GM23338 (cell line): ENCODE results near the gene IL26. TPM values are rescaled to one million over a fixed set of nuclear protein-coding genes. Genes with fewer than 3 reads are reported as not detected.

Source experiments
- ATAC-seq: fragments of 200-7000 bp; cut with Tn5 transposase; 3 replicates; pipeline ENCODE4 v1.9.1; 2020
- DNase-seq: peaks from one replicate; pipeline ENCODE4 v3.0.0-alpha.2; 2015; ENCODE audit warnings: low spot score
- H2AFZ ChIP-seq: fragments of 200-600 bp; sonication (generic); 2 replicates; pipeline ENCODE4 v1.8.0; 2016; ENCODE audit warnings: antibody characterized with exemption, mild to moderate bottlenecking, moderate library complexity
- H3F3A ChIP-seq: fragments of 200-600 bp; sonication (generic); replicated peaks from 2 replicates; pipeline ENCODE4 v1.8.0; 2017; ENCODE audit warnings: antibody characterized with exemption, mixed run types, low read depth
- H3K27ac ChIP-seq: fragments of 200-600 bp; sonication (generic); 2 replicates; pipeline ENCODE4 v1.6.1; 2016; ENCODE audit warnings: low read depth
- H3K27me3 ChIP-seq: fragments of 200-600 bp; sonication (generic); 2 replicates; pipeline ENCODE4 v1.8.0; 2016; ENCODE audit warnings: mild to moderate bottlenecking, mixed run types, moderate library complexity; ENCODE audit not compliant: insufficient read depth
- H3K36me3 ChIP-seq: fragments of 200-600 bp; sonication (generic); 2 replicates; pipeline ENCODE4 v1.8.0; 2016; ENCODE audit warnings: mild to moderate bottlenecking; ENCODE audit not compliant: insufficient read depth
- H3K4me1 ChIP-seq: fragments of 200-600 bp; sonication (generic); 2 replicates; pipeline ENCODE4 v1.8.0; 2016; ENCODE audit warnings: mild to moderate bottlenecking, moderate library complexity; ENCODE audit not compliant: insufficient read depth
- H3K4me2 ChIP-seq: fragments of 200-600 bp; sonication (generic); 2 replicates; pipeline ENCODE4 v1.7.1; 2017; ENCODE audit warnings: mixed run types
- H3K4me3 ChIP-seq: fragments of 200-600 bp; sonication (generic); 2 replicates; pipeline ENCODE4 v1.6.1; 2016; ENCODE audit warnings: mixed run types
- H3K79me2 ChIP-seq: fragments of 200-600 bp; sonication (generic); replicated peaks from 2 replicates; pipeline ENCODE4 v1.8.0; 2017; ENCODE audit warnings: mild to moderate bottlenecking; ENCODE audit not compliant: insufficient read depth
- H3K9me2 ChIP-seq: fragments of 200-600 bp; sonication (generic); 2 replicates; pipeline ENCODE4 v1.8.0; 2017; ENCODE audit not compliant: insufficient read depth
- H4K20me1 ChIP-seq: fragments of 200-600 bp; sonication (generic); replicated peaks from 2 replicates; pipeline ENCODE4 v1.8.0; 2017; ENCODE audit warnings: mild to moderate bottlenecking; ENCODE audit not compliant: insufficient read depth
- H3K27ac Mint-ChIP-seq: 2 replicates; pipeline ENCODE4 v1.8.0; 2020; ENCODE audit warnings: inconsistent platforms, mild to moderate bottlenecking, moderate library complexity, mixed read lengths
- H3K27me3 Mint-ChIP-seq: 3 replicates; pipeline ENCODE4 v1.8.0; 2022; ENCODE audit warnings: low read depth, mild to moderate bottlenecking, moderate library complexity, mixed read lengths, inconsistent platforms; ENCODE audit not compliant: insufficient read depth, poor library complexity
- H3K36me3 Mint-ChIP-seq: 3 replicates; pipeline ENCODE4 v1.8.0; 2021; ENCODE audit warnings: low read depth, mild to moderate bottlenecking, inconsistent platforms, moderate library complexity, mixed read lengths
- H3K4me1 Mint-ChIP-seq: 3 replicates; pipeline ENCODE4 v1.8.0; 2020; ENCODE audit warnings: mild to moderate bottlenecking, inconsistent platforms, mixed read lengths
- H3K4me3 Mint-ChIP-seq: 3 replicates; pipeline ENCODE4 v1.8.0; 2021; ENCODE audit warnings: moderate library complexity, mild to moderate bottlenecking, inconsistent platforms, mixed read lengths
- H3K9me3 Mint-ChIP-seq: 3 replicates; pipeline ENCODE4 v1.8.0; 2020; ENCODE audit warnings: moderate library complexity, mild to moderate bottlenecking, inconsistent platforms, mixed read lengths
- CREB1 ChIP-seq: fragments of 250-450 bp; sonication (Bioruptor Pico); IDR thresholded peaks from 2 replicates; pipeline ENCODE4 v1.5.0; 2020; ENCODE audit warnings: low read depth, mild to moderate bottlenecking, moderate library complexity
- EZH2 ChIP-seq: fragments of 200-600 bp; sonication (generic); IDR thresholded peaks from one replicate; pipeline ENCODE4 v1.8.0; 2017; ENCODE audit warnings: antibody characterized with exemption, mild to moderate bottlenecking, low read depth; ENCODE audit not compliant: unreplicated experiment
- EZH2phosphoT487 ChIP-seq: fragments of 200-600 bp; sonication (generic); IDR thresholded peaks from one replicate; pipeline ENCODE4 v1.8.1; 2018; ENCODE audit warnings: antibody characterized with exemption; ENCODE audit not compliant: unreplicated experiment
- JUNB ChIP-seq: IDR thresholded peaks from one replicate; pipeline ENCODE4 v1.6.1; 2016; ENCODE audit warnings: antibody characterized with exemption; ENCODE audit not compliant: unreplicated experiment
- NANOG ChIP-seq: IDR thresholded peaks from 2 replicates; pipeline ENCODE4 v1.6.1; 2016; ENCODE audit warnings: antibody characterized with exemption, borderline replicate concordance
- POLR2AphosphoS5 ChIP-seq: IDR thresholded peaks from 2 replicates; pipeline ENCODE4 v1.6.1; 2016; ENCODE audit warnings: antibody characterized with exemption, low read depth
- STAT1 ChIP-seq: IDR thresholded peaks from one replicate; pipeline ENCODE4 v1.6.1; 2016; ENCODE audit warnings: antibody characterized with exemption; ENCODE audit not compliant: unreplicated experiment
- ZNF114 ChIP-seq: fragments of 250-450 bp; sonication (Bioruptor Pico); IDR thresholded peaks from 2 replicates; pipeline ENCODE4 v1.5.0; 2020; ENCODE audit warnings: mild to moderate bottlenecking, moderate library complexity
- ZNF331 ChIP-seq: fragments of 250-450 bp; sonication (Bioruptor Pico); IDR thresholded peaks from 2 replicates; pipeline ENCODE4 v1.5.0; 2020; ENCODE audit warnings: low read depth, mild to moderate bottlenecking, moderate library complexity
- polyA plus RNA-seq: library from polyadenylated mRNA; unstranded; fragments of >200 nt; fragmentation: Nextera tagmentation; extraction: Ambion mirVana; gene quantifications from 2 replicates; pipeline ENCODE4 v1.2.1, GENCODE V29; 2016
- total RNA-seq: library from RNA; depleted of rRNA; stranded (reverse); fragments of >200 nt; shearing (Covaris generic); gene quantifications from 2 replicates; pipeline ENCODE4 v1.2.3, GENCODE V29; 2014
- TF ChIP-seq, protein P1 (sequence below): fragments of 250-450 bp; sonication (Bioruptor Pico); IDR thresholded peaks from 2 replicates; pipeline ENCODE4 v1.5.0; 2020; ENCODE audit warnings: mild to moderate bottlenecking, moderate library complexity
- TF ChIP-seq, protein P2 (sequence below): IDR thresholded peaks from one replicate; pipeline ENCODE4 v1.6.1; 2018; ENCODE audit warnings: antibody characterized with exemption; ENCODE audit not compliant: unreplicated experiment
- TF ChIP-seq, protein P3 (sequence below): IDR thresholded peaks from 2 replicates; pipeline ENCODE4 v1.6.1; 2016; ENCODE audit warnings: antibody characterized with exemption
- TF ChIP-seq, protein P4 (sequence below), 2 experiments: fragments of 200-600 bp in 1 of 2; sonication (generic) in 1 of 2; conservative IDR thresholded peaks; 2 replicates each; pipeline versions ENCODE4 v1.5.1 to v1.6.1; 2016 to 2017; ENCODE audit warnings: antibody characterized with exemption in 2 of 2, low read depth in 2 of 2, mild to moderate bottlenecking in 2 of 2, moderate library complexity in 1 of 2

Gene IL26
- total and polyA plus RNA-seq, 2 experiments from 2014 or later: not detected

DNA sequence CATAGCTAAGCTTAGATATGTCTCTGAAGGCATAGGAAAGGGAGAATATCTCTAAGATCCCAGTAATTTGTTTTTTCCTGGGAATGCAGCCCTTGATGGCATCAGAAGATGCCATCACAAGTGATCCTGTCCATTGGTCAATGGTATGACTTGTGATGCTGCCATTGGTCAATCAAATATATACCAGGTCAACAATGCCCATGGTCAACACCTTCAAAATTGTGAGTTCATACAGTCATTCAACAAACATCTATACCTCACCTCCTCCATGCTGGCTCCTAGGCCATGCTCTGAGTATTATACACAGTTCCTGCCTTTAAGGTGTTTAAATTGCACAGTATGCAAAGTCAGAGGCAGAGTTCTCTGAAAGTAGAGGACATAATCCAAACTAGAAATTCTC, 47.1 kb upstream of the IL26 start:
- Histone ChIP-seq H3K9me2 (no peaks in the 10 kb centered on the region; the same call in 1 of the 2 replicates), H4K20me1 (no peaks in the 10 kb centered on the region), H3K4me3 (no peak overlapping the region), H3K27me3 (no peaks in the 10 kb centered on the region), H3K36me3 (no peaks in the 10 kb centered on the region), H3K79me2 (no peaks in the 10 kb centered on the region), H3K4me1 (no peaks in the 10 kb centered on the region), H3K4me2 (no peak overlapping the region), H3K27ac (no peak overlapping the region), H2AFZ (no peak overlapping the region), H3F3A (no peaks in the 10 kb centered on the region)
- Mint-ChIP-seq H3K4me3 (no peak overlapping the region), H3K27ac (no peak overlapping the region), H3K4me1 (peaks cover 3% of the 10 kb centered on the region), H3K36me3 (no peaks in the 10 kb centered on the region), H3K27me3 (no peaks in the 10 kb centered on the region), H3K9me3 (no peaks in the 10 kb centered on the region)
- TF ChIP-seq ZNF114 (CRISPR knock-in tag) (no peak), EZH2phosphoT487 (no peak), ZNF331 (CRISPR knock-in tag) (no peak), CREB1 (no peak), EZH2 (no peak), STAT1 (no peak), POLR2AphosphoS5 (no peak), NANOG (no peak), JUNB (no peak)
- TF ChIP-seq, protein P1, sequence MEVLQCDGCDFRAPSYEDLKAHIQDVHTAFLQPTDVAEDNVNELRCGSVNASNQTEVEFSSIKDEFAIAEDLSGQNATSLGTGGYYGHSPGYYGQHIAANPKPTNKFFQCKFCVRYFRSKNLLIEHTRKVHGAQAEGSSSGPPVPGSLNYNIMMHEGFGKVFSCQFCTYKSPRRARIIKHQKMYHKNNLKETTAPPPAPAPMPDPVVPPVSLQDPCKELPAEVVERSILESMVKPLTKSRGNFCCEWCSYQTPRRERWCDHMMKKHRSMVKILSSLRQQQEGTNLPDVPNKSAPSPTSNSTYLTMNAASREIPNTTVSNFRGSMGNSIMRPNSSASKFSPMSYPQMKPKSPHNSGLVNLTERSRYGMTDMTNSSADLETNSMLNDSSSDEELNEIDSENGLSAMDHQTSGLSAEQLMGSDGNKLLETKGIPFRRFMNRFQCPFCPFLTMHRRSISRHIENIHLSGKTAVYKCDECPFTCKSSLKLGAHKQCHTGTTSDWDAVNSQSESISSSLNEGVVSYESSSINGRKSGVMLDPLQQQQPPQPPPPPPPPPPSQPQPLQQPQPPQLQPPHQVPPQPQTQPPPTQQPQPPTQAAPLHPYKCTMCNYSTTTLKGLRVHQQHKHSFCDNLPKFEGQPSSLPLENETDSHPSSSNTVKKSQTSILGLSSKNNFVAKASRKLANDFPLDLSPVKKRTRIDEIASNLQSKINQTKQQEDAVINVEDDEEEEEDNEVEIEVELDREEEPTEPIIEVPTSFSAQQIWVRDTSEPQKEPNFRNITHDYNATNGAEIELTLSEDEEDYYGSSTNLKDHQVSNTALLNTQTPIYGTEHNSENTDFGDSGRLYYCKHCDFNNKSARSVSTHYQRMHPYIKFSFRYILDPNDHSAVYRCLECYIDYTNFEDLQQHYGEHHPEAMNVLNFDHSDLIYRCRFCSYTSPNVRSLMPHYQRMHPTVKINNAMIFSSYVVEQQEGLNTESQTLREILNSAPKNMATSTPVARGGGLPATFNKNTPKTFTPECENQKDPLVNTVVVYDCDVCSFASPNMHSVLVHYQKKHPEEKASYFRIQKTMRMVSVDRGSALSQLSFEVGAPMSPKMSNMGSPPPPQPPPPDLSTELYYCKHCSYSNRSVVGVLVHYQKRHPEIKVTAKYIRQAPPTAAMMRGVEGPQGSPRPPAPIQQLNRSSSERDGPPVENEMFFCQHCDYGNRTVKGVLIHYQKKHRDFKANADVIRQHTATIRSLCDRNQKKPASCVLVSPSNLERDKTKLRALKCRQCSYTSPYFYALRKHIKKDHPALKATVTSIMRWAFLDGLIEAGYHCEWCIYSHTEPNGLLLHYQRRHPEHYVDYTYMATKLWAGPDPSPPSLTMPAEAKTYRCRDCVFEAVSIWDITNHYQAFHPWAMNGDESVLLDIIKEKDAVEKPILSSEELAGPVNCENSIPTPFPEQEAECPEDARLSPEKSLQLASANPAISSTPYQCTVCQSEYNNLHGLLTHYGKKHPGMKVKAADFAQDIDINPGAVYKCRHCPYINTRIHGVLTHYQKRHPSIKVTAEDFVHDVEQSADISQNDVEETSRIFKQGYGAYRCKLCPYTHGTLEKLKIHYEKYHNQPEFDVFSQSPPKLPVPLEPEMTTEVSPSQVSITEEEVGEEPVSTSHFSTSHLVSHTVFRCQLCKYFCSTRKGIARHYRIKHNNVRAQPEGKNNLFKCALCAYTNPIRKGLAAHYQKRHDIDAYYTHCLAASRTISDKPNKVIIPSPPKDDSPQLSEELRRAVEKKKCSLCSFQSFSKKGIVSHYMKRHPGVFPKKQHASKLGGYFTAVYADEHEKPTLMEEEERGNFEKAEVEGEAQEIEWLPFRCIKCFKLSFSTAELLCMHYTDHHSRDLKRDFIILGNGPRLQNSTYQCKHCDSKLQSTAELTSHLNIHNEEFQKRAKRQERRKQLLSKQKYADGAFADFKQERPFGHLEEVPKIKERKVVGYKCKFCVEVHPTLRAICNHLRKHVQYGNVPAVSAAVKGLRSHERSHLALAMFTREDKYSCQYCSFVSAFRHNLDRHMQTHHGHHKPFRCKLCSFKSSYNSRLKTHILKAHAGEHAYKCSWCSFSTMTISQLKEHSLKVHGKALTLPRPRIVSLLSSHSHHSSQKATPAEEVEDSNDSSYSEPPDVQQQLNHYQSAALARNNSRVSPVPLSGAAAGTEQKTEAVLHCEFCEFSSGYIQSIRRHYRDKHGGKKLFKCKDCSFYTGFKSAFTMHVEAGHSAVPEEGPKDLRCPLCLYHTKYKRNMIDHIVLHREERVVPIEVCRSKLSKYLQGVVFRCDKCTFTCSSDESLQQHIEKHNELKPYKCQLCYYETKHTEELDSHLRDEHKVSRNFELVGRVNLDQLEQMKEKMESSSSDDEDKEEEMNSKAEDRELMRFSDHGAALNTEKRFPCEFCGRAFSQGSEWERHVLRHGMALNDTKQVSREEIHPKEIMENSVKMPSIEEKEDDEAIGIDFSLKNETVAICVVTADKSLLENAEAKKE: no peak
- TF ChIP-seq, protein P2, sequence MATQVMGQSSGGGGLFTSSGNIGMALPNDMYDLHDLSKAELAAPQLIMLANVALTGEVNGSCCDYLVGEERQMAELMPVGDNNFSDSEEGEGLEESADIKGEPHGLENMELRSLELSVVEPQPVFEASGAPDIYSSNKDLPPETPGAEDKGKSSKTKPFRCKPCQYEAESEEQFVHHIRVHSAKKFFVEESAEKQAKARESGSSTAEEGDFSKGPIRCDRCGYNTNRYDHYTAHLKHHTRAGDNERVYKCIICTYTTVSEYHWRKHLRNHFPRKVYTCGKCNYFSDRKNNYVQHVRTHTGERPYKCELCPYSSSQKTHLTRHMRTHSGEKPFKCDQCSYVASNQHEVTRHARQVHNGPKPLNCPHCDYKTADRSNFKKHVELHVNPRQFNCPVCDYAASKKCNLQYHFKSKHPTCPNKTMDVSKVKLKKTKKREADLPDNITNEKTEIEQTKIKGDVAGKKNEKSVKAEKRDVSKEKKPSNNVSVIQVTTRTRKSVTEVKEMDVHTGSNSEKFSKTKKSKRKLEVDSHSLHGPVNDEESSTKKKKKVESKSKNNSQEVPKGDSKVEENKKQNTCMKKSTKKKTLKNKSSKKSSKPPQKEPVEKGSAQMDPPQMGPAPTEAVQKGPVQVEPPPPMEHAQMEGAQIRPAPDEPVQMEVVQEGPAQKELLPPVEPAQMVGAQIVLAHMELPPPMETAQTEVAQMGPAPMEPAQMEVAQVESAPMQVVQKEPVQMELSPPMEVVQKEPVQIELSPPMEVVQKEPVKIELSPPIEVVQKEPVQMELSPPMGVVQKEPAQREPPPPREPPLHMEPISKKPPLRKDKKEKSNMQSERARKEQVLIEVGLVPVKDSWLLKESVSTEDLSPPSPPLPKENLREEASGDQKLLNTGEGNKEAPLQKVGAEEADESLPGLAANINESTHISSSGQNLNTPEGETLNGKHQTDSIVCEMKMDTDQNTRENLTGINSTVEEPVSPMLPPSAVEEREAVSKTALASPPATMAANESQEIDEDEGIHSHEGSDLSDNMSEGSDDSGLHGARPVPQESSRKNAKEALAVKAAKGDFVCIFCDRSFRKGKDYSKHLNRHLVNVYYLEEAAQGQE: no peak
- TF ChIP-seq, protein P3, sequence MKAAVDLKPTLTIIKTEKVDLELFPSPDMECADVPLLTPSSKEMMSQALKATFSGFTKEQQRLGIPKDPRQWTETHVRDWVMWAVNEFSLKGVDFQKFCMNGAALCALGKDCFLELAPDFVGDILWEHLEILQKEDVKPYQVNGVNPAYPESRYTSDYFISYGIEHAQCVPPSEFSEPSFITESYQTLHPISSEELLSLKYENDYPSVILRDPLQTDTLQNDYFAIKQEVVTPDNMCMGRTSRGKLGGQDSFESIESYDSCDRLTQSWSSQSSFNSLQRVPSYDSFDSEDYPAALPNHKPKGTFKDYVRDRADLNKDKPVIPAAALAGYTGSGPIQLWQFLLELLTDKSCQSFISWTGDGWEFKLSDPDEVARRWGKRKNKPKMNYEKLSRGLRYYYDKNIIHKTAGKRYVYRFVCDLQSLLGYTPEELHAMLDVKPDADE: no peak
- TF ChIP-seq, protein P4, sequence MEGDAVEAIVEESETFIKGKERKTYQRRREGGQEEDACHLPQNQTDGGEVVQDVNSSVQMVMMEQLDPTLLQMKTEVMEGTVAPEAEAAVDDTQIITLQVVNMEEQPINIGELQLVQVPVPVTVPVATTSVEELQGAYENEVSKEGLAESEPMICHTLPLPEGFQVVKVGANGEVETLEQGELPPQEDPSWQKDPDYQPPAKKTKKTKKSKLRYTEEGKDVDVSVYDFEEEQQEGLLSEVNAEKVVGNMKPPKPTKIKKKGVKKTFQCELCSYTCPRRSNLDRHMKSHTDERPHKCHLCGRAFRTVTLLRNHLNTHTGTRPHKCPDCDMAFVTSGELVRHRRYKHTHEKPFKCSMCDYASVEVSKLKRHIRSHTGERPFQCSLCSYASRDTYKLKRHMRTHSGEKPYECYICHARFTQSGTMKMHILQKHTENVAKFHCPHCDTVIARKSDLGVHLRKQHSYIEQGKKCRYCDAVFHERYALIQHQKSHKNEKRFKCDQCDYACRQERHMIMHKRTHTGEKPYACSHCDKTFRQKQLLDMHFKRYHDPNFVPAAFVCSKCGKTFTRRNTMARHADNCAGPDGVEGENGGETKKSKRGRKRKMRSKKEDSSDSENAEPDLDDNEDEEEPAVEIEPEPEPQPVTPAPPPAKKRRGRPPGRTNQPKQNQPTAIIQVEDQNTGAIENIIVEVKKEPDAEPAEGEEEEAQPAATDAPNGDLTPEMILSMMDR (conservative IDR thresholded peaks at IDR 0.05; ENCODE audit: low read depth in 2 of 2): no peak
- DNase-seq: no peak
- ATAC-seq: no peak
